Stimulated activated CD8-positive, alpha-beta memory T cell treated with anti-CD3 and anti-CD28 coated beads, Interleukin-4, amount 100 ng/mL, for 1 hour (primary cell): Measurements from ENCODE around the gene CDH1.
A peak's percentile ranks its signal among the peaks of the same experiment; 100 is the strongest.
"Not testable (repeated sequence)": the region's sequence is repeated elsewhere in the genome, so short reads cannot be mapped to it uniquely, and the experiment has no call there.

ENCODE experiments used
- DNase-seq, 2 donors: peaks; one replicate each; pipeline ENCODE4 v3.0.0-alpha.2; 2020; ENCODE audit warnings: low read depth in 2 of 2, low spot score in 1 of 2

The CDH1 gene

DNA sequence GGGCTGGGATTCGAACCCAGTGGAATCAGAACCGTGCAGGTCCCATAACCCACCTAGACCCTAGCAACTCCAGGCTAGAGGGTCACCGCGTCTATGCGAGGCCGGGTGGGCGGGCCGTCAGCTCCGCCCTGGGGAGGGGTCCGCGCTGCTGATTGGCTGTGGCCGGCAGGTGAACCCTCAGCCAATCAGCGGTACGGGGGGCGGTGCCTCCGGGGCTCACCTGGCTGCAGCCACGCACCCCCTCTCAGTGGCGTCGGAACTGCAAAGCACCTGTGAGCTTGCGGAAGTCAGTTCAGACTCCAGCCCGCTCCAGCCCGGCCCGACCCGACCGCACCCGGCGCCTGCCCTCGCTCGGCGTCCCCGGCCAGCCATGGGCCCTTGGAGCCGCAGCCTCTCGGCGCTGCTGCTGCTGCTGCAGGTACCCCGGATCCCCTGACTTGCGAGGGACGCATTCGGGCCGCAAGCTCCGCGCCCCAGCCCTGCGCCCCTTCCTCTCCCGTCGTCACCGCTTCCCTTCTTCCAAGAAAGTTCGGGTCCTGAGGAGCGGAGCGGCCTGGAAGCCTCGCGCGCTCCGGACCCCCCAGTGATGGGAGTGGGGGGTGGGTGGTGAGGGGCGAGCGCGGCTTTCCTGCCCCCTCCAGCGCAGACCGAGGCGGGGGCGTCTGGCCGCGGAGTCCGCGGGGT, at the start of gene CDH1:
TSS of gene CDH1 (plus strand) at position 247 of the 684 bp plus-strand sequence. CDS start at position 371, 124 bp downstream.
- no peak for DNase-seq

DNA sequence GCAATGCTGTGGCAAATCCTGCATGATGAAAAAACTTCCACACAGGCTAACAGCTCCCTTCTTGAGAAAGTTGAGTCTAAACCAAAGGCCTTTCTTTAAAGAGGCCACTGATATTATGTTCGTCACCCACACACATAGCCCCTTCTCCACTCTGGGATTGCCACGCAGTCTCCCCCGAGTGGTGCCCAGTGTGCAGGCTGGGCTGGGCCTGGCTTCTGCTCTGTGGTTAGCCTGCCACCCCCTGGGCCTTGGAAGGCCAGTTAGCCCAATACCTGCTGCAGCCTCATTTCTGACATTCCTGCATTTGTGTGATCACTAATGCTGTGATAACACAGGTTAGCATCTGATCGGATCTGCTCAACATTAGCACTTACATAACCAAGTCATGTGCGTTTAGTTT, 47.2 kb upstream of the CDH1 start:
- no peak for DNase-seq

DNA sequence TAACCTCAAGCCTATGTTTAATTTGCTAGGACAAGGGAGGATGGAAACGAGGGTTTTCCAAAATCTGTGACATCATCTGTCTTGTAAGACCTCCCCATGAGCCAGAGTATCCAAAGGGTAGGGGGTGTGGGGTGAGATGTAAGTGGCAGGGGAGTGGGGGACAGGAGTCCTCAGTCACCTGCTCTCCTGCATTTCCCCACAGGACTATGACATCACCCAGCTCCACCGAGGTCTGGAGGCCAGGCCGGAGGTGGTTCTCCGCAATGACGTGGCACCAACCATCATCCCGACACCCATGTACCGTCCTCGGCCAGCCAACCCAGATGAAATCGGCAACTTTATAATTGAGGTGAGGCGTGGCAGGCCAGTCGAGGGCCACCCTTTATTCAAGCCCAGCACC, 41.5 kb upstream of the CDH1 start:
- DNase-seq: no peak

DNA sequence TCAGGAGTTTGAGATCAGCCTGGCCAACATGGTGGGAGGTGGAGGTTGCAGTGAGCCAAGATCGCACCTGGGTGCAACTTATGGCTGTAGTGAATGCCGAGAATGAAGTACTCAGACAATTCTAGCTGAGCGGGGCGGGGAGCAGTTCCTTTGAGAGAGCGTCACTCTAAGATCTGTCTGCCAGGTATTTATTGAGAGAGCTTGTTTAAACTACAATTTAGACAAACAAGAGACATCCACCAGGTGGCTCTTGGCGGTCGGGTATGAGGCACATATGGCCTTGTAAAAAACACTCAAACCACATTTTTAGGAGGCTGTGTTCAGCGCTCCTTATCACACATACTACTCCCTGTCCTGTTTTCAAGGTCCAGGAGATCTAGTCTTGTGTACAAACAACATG, 40.6 kb upstream of the CDH1 start:
- no peak for DNase-seq

DNA sequence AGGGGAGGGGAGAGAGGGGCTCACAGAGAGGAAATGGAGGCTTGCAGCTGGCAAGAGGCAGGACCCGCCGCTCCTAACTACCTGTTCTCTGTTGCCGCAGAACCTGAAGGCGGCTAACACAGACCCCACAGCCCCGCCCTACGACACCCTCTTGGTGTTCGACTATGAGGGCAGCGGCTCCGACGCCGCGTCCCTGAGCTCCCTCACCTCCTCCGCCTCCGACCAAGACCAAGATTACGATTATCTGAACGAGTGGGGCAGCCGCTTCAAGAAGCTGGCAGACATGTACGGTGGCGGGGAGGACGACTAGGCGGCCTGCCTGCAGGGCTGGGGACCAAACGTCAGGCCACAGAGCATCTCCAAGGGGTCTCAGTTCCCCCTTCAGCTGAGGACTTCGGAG, 39.0 kb upstream of the CDH1 start:
- DNase-seq: no peak

DNA sequence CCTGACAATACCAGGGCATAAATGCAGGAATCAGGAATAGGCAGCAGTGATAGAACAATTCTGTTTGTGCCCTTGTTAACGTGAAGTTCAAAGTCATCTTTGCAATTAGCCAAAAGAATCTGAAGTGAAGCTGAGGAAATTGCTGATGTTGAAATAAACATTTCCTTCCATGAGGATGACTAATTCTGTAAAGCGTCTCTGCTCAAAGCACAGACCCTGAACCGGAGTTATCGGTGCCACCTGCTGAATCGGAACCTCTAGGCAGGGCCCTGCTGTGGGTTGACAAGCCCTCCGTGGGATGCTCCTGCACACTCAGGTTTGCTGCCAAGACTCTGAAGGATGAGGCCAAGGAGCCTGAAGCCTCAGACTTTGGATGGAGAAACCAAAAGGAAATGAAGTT, 37.0 kb upstream of the CDH1 start:
- DNase-seq: no peak

DNA sequence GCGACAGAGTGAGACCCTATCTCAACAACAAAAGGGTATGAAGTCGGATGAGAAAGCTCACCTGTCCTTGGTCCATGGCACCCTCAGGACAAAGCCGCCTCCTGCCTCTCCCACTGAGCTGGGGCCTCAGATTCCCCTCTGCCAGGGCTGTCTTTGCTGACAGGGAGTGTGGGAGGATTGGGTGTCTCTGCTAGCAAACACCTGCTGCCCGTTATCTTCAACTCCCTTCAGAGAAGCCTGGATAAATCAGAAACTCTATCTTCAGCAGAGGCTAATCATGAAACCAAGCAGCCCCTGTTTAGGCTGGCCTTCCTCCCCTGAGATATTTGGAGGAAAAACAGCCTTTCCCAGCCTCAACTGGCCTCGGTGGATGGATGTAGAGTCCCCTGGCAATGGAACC, 36.3 kb upstream of the CDH1 start:
- DNase-seq: no peak

DNA sequence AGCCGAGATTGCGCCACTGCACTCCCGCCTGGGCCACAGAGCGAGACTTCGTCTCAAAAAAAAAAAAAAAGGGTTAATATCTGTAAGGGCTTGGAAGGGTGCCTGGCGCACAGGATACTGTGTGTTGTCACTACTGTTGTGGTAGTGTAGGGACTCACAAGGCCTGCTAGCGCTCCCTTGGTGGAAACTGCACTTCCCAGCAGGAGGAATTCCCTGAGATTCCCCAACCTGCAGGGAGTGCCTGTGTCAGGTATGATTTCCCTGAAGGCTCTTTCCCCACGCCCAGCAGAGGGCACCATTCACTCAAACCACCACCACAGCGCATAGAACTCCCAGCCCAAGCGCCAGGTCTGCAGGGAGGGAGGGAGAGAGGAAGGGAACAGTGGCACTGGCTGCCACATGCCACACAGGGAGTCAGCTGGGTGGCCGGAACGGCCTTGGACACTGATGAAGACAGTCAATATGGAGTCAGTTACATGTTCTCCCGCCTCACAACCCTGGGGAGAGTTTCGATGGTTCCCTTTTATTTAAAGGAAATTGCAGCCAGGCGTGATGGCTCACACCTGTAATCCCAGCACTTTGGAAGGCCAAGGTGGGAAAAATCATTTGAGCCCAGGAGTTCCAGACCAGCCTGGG, 32.7 kb upstream of the CDH1 start:
- peak in 1 of 2 donors; percentile 28 for DNase-seq

DNA sequence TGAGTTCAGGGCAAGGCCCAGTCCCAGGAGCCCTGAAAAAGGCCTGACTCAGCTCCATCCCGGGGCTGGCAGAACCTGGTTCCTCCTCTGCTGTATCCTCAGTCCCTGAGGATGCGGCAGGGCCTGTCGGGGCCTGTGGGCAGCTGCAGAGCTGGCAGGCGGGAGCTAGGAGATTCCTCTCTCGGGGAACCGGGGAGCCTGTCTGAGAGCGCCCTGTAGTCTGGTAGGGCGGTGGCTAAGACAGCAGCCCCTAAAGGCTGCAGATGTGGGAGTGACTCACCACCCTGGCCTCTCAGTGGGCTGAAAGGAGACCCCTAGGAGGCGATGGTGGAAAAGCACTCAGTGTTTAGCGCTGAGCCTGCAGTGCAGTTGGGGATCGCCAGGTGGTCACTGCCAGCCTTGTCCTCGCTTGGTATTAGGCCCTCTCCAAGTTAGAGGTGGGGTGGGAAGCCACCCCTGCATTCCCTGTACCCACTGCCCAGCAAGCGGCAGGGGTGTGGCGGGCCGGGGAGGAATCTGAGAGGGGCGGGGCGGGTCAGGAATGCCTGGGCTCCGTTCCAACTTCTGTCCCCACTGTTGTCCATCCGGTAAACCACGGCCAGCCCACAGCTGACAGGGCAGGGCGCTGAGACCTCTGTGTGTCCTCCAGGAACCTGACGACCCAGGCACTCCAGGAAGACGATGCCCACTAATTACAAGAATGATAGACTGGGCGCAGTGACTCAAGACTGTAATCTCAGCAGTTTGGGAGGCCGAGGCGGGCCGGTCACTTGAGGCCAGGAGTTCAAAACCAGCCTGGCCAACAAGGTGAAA, 29.5 kb upstream of the CDH1 start:
- DNase-seq: no peak

DNA sequence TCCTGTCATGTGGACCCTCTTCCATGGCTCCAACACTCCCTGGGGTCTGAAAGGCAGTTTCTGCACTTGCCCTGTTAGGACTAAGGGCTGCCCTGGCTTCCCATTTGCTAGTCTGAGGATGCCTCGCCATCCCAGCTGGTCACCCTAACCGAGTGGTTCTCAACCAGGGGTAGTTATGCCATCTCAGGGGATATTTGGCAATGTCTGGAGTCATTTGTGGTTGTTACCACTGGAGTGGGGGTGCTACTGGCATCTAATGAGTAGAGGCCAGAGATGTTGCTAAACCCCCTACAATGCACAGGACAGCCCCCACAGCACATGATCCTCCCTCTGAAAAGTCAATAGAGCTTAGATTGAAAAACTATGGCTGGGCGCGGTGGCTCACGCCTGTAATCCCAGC, 26.9 kb upstream of the CDH1 start:
- DNase-seq: no peak

DNA sequence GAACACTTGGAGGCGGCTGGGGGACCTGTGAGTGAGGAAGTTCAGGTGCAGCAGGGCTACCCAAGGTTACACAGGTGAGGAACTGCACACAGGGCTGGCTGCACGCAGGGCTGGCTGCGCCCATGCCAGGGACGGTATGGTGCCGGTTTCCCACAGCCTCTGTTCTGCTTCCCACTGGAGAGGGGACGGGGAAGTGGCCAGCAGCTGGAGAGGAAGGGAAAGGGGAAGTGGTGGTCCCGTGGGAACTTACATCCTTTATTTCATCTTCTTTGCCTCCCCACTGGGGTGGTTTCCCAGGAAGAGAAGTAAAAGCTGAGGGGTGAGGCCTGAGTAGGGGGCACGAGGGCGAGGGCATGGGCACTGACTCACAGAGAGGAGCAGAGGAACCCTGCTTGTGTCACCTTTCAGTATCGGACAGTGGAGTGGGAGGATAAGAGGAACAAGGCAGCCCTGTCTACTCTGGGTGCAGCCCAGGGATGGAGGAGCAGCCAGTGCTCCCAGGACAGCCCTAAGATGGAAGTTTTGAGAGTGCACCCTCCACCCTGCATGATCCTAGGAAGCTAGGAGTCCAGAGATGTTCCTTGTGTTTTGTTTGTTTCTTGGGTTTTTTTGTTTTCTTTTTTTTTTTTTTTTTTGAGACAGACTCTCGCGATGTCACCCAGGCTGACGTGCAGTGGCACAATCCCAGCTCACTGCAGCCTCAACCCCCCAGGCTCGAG, 25.5 kb upstream of the CDH1 start:
- no peak for DNase-seq

GRCh38 chr16:68713361-68713760, 23.7 kb upstream of the CDH1 start:
- no peak for DNase-seq

DNA sequence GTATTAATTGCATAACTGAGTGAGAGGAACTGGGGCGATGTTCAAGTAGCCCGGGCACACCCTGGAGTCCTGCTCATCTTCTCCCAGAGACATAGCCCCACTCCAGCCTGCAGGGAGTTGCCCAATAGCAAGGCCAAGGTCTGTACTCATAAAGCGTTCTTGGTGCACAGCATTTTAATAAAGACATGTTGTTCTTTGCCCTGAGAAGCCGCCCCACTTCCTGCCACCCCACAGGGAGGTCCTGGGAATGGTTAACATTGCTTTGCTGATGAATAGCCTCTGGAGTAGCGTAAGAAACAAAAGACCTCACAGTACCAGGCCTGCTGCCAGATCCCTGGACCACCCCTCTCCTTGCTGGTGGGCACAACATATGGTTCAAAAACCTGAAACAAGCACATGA, 21.6 kb upstream of the CDH1 start:
- no peak for DNase-seq

DNA sequence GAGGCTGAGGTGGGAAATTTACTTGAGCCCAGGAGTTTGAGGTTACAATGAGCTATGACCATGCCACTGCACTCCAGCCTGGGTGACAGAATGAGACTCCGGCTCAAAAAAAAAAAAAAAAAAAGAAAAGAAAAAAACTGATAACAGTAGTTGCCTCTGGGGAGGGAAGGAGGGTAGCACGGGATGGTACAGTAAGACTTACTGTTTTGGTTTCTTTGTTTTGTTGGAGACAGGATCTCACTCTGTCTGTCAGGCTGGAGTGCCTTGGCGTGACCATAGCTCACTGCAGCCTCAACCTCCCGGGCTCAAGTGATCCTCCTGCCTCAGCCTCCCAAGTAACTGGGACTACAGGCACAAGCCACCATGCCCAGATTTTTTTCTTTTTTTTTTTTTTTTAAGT, 20.6 kb upstream of the CDH1 start:
- DNase-seq: not testable (repeated sequence)

DNA sequence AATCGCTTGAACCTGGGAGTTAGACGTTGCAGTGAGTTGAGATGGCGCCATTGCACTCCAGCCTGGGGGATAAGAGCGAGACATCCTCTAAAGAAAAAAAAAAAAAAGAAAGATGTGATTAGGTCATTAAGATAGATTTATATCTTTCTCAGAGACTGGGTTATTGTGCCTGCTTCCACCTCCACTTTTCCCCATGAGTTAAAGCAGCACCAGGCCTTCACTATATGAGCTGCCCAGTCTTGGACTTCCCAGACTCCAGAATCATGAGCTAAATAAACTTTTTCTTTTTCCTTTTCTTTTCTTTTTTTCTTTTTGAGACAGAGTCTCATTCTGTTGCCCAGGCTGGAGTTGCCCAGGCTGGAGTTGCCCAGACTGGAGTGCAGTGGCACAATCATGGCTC, 19.4 kb upstream of the CDH1 start:
- no peak for DNase-seq

DNA sequence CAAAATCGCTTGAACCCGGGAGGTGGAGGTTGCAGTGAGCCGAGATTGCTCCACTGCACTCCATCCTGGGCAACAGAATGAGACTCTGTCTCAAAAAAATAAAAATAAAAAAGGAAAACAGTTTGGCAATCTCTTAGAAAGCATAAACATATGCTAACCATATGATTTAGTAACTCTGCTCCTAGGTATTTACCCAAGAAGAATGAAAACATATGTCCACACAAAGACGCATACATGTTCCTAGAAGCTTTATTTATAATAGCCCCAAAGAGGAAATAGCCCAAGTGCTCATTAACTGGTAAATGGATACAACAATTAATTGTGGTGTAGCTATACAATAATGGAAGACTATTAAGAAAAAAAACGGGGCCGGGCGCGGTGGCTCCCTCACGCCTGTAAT, 18.5 kb upstream of the CDH1 start:
- no peak for DNase-seq

- DNase-seq: no peak
These were observed 17.1 kb upstream of the CDH1 start for GRCh38 chr16:68719993-68720489.

DNA sequence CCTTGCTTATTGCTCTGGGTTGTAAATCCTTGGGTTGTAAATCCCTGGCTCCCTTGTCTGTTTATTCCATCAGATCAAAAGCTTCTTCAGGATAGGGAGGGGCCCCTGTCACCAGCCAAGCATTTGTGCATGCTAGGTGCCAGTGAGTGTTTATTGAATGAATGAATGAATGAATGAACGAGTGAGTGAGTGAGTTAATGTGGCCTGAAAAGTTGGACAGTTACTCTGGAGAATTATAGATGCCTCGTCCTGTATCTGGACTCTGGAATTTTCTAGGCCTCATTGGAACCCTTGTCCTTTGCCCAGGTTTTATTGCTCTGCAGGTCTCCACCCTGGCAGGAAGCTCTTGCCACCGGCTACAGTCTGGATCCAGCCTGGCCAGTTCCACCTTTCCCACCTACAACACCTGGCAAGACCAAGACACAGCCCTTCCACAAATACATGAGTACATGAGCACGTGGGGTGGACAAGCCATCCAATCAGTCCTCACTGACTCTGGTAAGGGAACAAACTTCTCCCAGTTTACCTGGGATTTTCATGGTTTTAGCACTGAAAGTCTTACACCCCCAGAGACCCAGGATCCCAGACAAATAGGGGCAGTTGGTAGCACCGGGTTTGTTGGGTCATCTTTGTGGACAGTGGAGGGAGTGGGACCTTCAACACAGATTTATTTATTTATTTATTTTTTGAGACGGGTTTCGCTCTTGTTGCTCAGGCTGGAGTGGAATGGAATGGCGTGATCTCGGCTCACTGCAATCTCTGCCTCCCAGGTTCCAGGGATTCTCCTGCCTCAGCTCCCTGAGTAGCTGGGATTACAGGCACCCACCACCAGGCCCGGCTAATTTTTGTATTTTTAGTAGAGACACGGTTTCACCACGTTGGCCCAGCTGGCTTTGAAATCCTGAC, 14.7 kb upstream of the CDH1 start:
- DNase-seq: no peak

GRCh38 chr16:68724797-68725196, 12.3 kb upstream of the CDH1 start:
- no peak for DNase-seq

GRCh38 chr16:68728523-68728922, 8.6 kb upstream of the CDH1 start:
- DNase-seq: no peak
